Fibroblast of skin of right biceps (primary cell): ENCODE measurements around the gene RAMAC.
"Not testable (repeated sequence)": the region's sequence is repeated elsewhere in the genome, so short reads cannot be mapped to it uniquely, and the experiment has no call there.

Experiments
- DNase-seq: peaks from one replicate; pipeline ENCODE4 v3.0.0-alpha.2; 2013

RAMAC gene

GRCh38 chr15:82985688-82986441 lies at the start of gene RAMAC:
RAMAC (plus strand) TSS chr15:82986210; CDS start chr15:82989019, 2,809 bp downstream.
- DNase-seq = peak; percentile 96

- peak; percentile 88 for DNase-seq
Observed at GRCh38 chr15:82936966-82937711, 48.9 kb upstream of the RAMAC start.

- no peak for DNase-seq
Observed at GRCh38 chr15:82937712-82938058, 48.3 kb upstream of the RAMAC start.

GRCh38 chr15:82939678-82940077 lies 46.3 kb upstream of the RAMAC start:
- not testable (repeated sequence) for DNase-seq

- DNase-seq = peak; percentile 68
Observed at GRCh38 chr15:82942691-82943090, 43.3 kb upstream of the RAMAC start.

- peak; percentile 16 for DNase-seq
Observed at GRCh38 chr15:82943176-82943575, 42.8 kb upstream of the RAMAC start.

- no peak for DNase-seq
Observed at GRCh38 chr15:82944056-82944455, 42.0 kb upstream of the RAMAC start.

- peak; percentile 69 for DNase-seq
Observed at GRCh38 chr15:82944821-82945220, 41.2 kb upstream of the RAMAC start.

GRCh38 chr15:82945326-82945725 lies 40.7 kb upstream of the RAMAC start:
- no peak for DNase-seq

GRCh38 chr15:82946155-82946701 lies 39.8 kb upstream of the RAMAC start:
- DNase-seq = no peak

GRCh38 chr15:82950295-82950694 lies 35.7 kb upstream of the RAMAC start:
- DNase-seq = no peak

GRCh38 chr15:82950746-82951370 lies 35.2 kb upstream of the RAMAC start:
- no peak for DNase-seq

GRCh38 chr15:82951472-82952157 lies 34.4 kb upstream of the RAMAC start:
- peak; percentile 46 for DNase-seq

GRCh38 chr15:82952158-82953081 lies 33.6 kb upstream of the RAMAC start, which contains the start of gene HOMER2:
HOMER2 (minus strand) TSS chr15:82952720; CDS start chr15:82952535, 185 bp downstream.
- peak; percentile 36 for DNase-seq

- no peak for DNase-seq
Observed at GRCh38 chr15:82958638-82959037, 27.4 kb upstream of the RAMAC start.

GRCh38 chr15:82959423-82959822 lies 26.6 kb upstream of the RAMAC start:
- no peak for DNase-seq

GRCh38 chr15:82960766-82961165 lies 25.2 kb upstream of the RAMAC start:
- no peak for DNase-seq

GRCh38 chr15:82963471-82964341 lies 22.3 kb upstream of the RAMAC start:
- peak; percentile 60 for DNase-seq

GRCh38 chr15:82964890-82965289 lies 21.1 kb upstream of the RAMAC start:
- DNase-seq = no peak

GRCh38 chr15:82966671-82967071 lies 19.3 kb upstream of the RAMAC start:
- DNase-seq = no peak

- peak; percentile 74 for DNase-seq
Observed at GRCh38 chr15:82968066-82968465, 17.9 kb upstream of the RAMAC start.
